HEK293 (cell line): Measurements from ENCODE around the gene FBXO42.

ENCODE experiments used
- CTCF ChIA-PET: fragments of 350-600 bp; formaldehyde crosslinking; extraction: SDS; loops from one replicate; lab custom pipeline; 2021; ENCODE audit warnings: antibody characterized with exemption; lab: Yijun Ruan, JAX
- POLR2A ChIA-PET: fragments of 300-600 bp; formaldehyde crosslinking; extraction: SDS; loops from one replicate; lab custom pipeline; 2020; ENCODE audit warnings: antibody characterized with exemption, inconsistent platforms; lab: Yijun Ruan, JAX
- H3K27ac ChIP-seq: fragments of 200-500 bp; sonication (Bioruptor generic); 2 replicates; pipeline ENCODE4 v1.5.1; 2014; ENCODE audit warnings: low read depth, low read length, control low read depth, inconsistent platforms; ENCODE audit errors: extremely low read depth
- H3K36me3 ChIP-seq, 2 experiments: fragments of 200-500 bp in 1 of 2; sonication (Bioruptor generic) in 1 of 2; 1 replicate in 1 of 2; 2 replicates in 1 of 2; pipeline ENCODE4 v1.5.1; 2014 to 2017; ENCODE audit warnings: inconsistent platforms in 2 of 2, low read length in 2 of 2; ENCODE audit not compliant: control insufficient read depth in 2 of 2, insufficient read depth in 1 of 2
- H3K4me1 ChIP-seq: fragments of 200-500 bp; sonication (Bioruptor generic); 2 replicates; pipeline ENCODE4 v1.5.1; 2014; ENCODE audit warnings: mild to moderate bottlenecking, low read length, inconsistent platforms; ENCODE audit not compliant: control insufficient read depth, insufficient read depth
- H3K4me3 ChIP-seq: 2 replicates; pipeline ENCODE4 v1.5.1; 2011; ENCODE audit warnings: low read depth, mild to moderate bottlenecking, control low read depth, low read length, moderate library complexity
- H3K9me3 ChIP-seq: fragments of 200-500 bp; sonication (Bioruptor generic); 2 replicates; pipeline ENCODE4 v1.5.1; 2014; ENCODE audit warnings: low read depth, low read length, inconsistent platforms; ENCODE audit not compliant: control insufficient read depth, insufficient read depth
- ATF2 ChIP-seq: fragments of 450-650 bp; formaldehyde crosslinking; IDR thresholded peaks from 2 replicates; pipeline ENCODE4 v1.5.1; 2016; ENCODE audit warnings: missing biosample characterization, missing genetic modification characterization, low read depth
- IKZF3 ChIP-seq: fragments of 450-650 bp; IDR thresholded peaks from 2 replicates; pipeline ENCODE4 v1.5.0; 2018; ENCODE audit warnings: missing biosample characterization, mild to moderate bottlenecking, missing genetic modification characterization, moderate library complexity
- KLF10 ChIP-seq: fragments of 450-650 bp; IDR thresholded peaks from 2 replicates; pipeline ENCODE4 v1.5.1; 2018; ENCODE audit warnings: missing biosample characterization, mild to moderate bottlenecking, missing genetic modification characterization
- KLF8 ChIP-seq: fragments of 450-650 bp; formaldehyde crosslinking; IDR thresholded peaks from 2 replicates; pipeline ENCODE4 v1.5.1; 2016; ENCODE audit warnings: missing biosample characterization, missing genetic modification characterization
- OSR2 ChIP-seq: fragments of 450-650 bp; formaldehyde crosslinking; IDR thresholded peaks from 2 replicates; pipeline ENCODE4 v1.5.1; 2016; ENCODE audit warnings: missing biosample characterization, missing genetic modification characterization
- PRDM6 ChIP-seq: fragments of 450-650 bp; formaldehyde crosslinking; IDR thresholded peaks from 2 replicates; pipeline ENCODE4 v1.5.1; 2017; ENCODE audit warnings: missing biosample characterization, missing genetic modification characterization
- REPIN1 ChIP-seq: fragments of 450-650 bp; formaldehyde crosslinking; IDR thresholded peaks from 2 replicates; pipeline ENCODE4 v1.5.1; 2017; ENCODE audit warnings: missing biosample characterization, missing genetic modification characterization, low read depth
- SP7 ChIP-seq: fragments of 450-650 bp; formaldehyde crosslinking; IDR thresholded peaks from 2 replicates; pipeline ENCODE4 v1.5.1; 2016; ENCODE audit warnings: missing biosample characterization, missing genetic modification characterization
- ZBTB21 ChIP-seq: fragments of 450-650 bp; formaldehyde crosslinking; IDR thresholded peaks from 2 replicates; pipeline ENCODE4 v1.5.1; 2017; ENCODE audit warnings: missing biosample characterization, missing genetic modification characterization
- ZBTB6 ChIP-seq: fragments of 450-650 bp; formaldehyde crosslinking; IDR thresholded peaks from 2 replicates; pipeline ENCODE4 v1.5.1; 2017; ENCODE audit warnings: missing biosample characterization, missing genetic modification characterization
- ZEB2 ChIP-seq: fragments of 450-650 bp; formaldehyde crosslinking; IDR thresholded peaks from 2 replicates; pipeline ENCODE4 v1.5.1; 2016; ENCODE audit warnings: missing biosample characterization, missing genetic modification characterization
- ZNF10 ChIP-seq: fragments of 450-650 bp; formaldehyde crosslinking; IDR thresholded peaks from 2 replicates; pipeline ENCODE4 v1.5.1; 2017; ENCODE audit warnings: missing biosample characterization, missing genetic modification characterization
- ZNF174 ChIP-seq: fragments of 450-650 bp; formaldehyde crosslinking; IDR thresholded peaks from 2 replicates; pipeline ENCODE4 v1.5.0; 2017; ENCODE audit warnings: missing biosample characterization, mild to moderate bottlenecking, missing genetic modification characterization
- ZNF311 ChIP-seq: fragments of 450-650 bp; formaldehyde crosslinking; IDR thresholded peaks from 2 replicates; pipeline ENCODE4 v1.5.1; 2017; ENCODE audit warnings: missing biosample characterization, missing genetic modification characterization, borderline replicate concordance
- ZNF324 ChIP-seq: fragments of 450-650 bp; formaldehyde crosslinking; IDR thresholded peaks from 2 replicates; pipeline ENCODE4 v1.5.1; 2016; ENCODE audit warnings: missing biosample characterization, missing genetic modification characterization
- ZNF335 ChIP-seq: fragments of 450-650 bp; formaldehyde crosslinking; conservative IDR thresholded peaks from 2 replicates; pipeline ENCODE4 v1.5.1; 2016; ENCODE audit warnings: missing biosample characterization, missing genetic modification characterization
- ZNF366 ChIP-seq: fragments of 450-650 bp; formaldehyde crosslinking; conservative IDR thresholded peaks from 2 replicates; pipeline ENCODE4 v1.5.1; 2016; ENCODE audit warnings: missing biosample characterization, missing genetic modification characterization
- ZNF37A ChIP-seq: fragments of 450-650 bp; IDR thresholded peaks from 2 replicates; pipeline ENCODE4 v1.5.1; 2018; ENCODE audit warnings: missing biosample characterization, missing genetic modification characterization
- ZNF391 ChIP-seq: fragments of 450-650 bp; formaldehyde crosslinking; IDR thresholded peaks from 2 replicates; pipeline ENCODE4 v1.5.1; 2016; ENCODE audit warnings: low read depth, missing biosample characterization, missing genetic modification characterization, borderline replicate concordance
- ZNF423 ChIP-seq: fragments of 450-650 bp; formaldehyde crosslinking; IDR thresholded peaks from 2 replicates; pipeline ENCODE4 v1.5.1; 2016; ENCODE audit warnings: missing biosample characterization, missing genetic modification characterization
- ZNF623 ChIP-seq: fragments of 450-650 bp; formaldehyde crosslinking; IDR thresholded peaks from 2 replicates; pipeline ENCODE4 v1.5.1; 2016; ENCODE audit warnings: missing biosample characterization, missing genetic modification characterization
- ZNF629 ChIP-seq: fragments of 450-650 bp; formaldehyde crosslinking; IDR thresholded peaks from 2 replicates; pipeline ENCODE4 v1.5.1; 2017; ENCODE audit warnings: missing biosample characterization, missing genetic modification characterization
- ZNF660 ChIP-seq: fragments of 450-650 bp; IDR thresholded peaks from 2 replicates; pipeline ENCODE4 v1.5.1; 2018; ENCODE audit warnings: missing biosample characterization, mild to moderate bottlenecking, missing genetic modification characterization
- ZNF677 ChIP-seq: fragments of 450-650 bp; IDR thresholded peaks from 2 replicates; pipeline ENCODE4 v1.5.0; 2018; ENCODE audit warnings: missing biosample characterization, mild to moderate bottlenecking, missing genetic modification characterization, moderate library complexity
- TF ChIP-seq, protein P1 (sequence below): fragments of 450-650 bp; formaldehyde crosslinking; IDR thresholded peaks from 2 replicates; pipeline ENCODE4 v1.5.1; 2016; ENCODE audit warnings: missing biosample characterization, missing genetic modification characterization
- TF ChIP-seq, protein P2 (sequence below): fragments of 450-650 bp; formaldehyde crosslinking; IDR thresholded peaks from 2 replicates; pipeline ENCODE4 v1.5.1; 2016; ENCODE audit warnings: missing biosample characterization, missing genetic modification characterization
- TF ChIP-seq, protein P3 (sequence below): fragments of 450-650 bp; formaldehyde crosslinking; IDR thresholded peaks from 2 replicates; pipeline ENCODE4 v1.5.1; 2016; ENCODE audit warnings: missing biosample characterization, missing genetic modification characterization

FBXO42 gene

GRCh38 chr1:16349847-16350406 lies 2.4 kb downstream of the FBXO42 start (continued):
- TF ChIP-seq ZNF324 (no peak), ZNF311 (tag by site-specific recombination) (no peak), ZNF10 (tag by site-specific recombination) (no peak), ZNF335 (0 out of 2 replicates have a peak, but pooled peaks have one; percentile 9), ZNF174 (tag by site-specific recombination) (no peak), ZBTB21 (tag by site-specific recombination) (0 out of 2 replicates have a peak, but pooled peaks have one; percentile 32)

DNA sequence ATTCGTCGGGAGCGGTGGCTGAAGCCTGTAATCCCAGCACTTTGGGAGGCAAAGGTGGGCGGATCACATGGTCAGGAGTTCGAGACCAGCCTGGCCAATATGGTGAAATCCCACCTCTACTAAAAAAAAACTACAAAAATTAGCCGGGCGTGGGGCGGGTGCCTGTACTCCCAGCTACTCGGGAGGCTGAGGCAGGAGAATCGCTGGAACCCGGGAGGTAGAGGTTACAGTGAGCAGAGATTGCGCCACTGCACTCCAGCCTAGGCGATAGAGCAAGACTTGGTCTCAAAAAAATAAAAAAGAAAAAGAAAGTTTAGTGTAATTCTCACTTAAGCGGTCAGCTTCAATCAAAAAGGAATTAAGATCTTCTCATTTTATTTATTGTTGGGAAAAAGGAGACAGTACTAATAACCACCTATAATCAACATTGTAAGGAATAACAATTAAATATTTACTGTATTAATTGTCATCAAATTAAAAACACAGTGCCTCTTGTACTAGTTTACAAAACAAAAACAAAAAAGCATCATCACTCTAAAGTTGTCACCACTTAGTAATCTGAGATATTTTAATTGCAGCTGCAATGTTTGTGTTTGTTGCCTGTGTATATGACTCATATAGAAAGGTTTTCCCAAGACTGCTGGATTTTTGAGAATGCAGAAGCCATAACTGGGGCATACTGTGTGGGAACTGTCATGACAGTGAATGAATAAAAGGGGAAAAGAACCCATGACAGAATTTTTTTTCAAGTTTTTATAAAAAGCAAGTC lies 3.7 kb downstream of the FBXO42 start:
- Histone ChIP-seq H3K36me3 (no peaks in the 10 kb centered on the region), H3K4me1 (peaks cover 16% of the 10 kb centered on the region), H3K9me3 (no peaks in the 10 kb centered on the region), H3K27ac (no peak overlapping the region; the same call in 1 of the 2 replicates), H3K4me3 (no peak overlapping the region)
- ChIA-PET POLR2A (no interaction called here), CTCF (interaction anchor here (0.6 to 2.2 kb wide), 3 partner anchors 14 to 270 kb away, joined by 3 to 7 read pairs (median 5); no protein-coding TSS in a partner anchor)
- TF ChIP-seq, protein P1, sequence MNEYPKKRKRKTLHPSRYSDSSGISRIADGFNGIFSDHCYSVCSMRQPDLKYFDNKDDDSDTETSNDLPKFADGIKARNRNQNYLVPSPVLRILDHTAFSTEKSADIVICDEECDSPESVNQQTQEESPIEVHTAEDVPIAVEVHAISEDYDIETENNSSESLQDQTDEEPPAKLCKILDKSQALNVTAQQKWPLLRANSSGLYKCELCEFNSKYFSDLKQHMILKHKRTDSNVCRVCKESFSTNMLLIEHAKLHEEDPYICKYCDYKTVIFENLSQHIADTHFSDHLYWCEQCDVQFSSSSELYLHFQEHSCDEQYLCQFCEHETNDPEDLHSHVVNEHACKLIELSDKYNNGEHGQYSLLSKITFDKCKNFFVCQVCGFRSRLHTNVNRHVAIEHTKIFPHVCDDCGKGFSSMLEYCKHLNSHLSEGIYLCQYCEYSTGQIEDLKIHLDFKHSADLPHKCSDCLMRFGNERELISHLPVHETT (tag by site-specific recombination): peak; percentile 77; the same call in 1 of the 2 replicates
- TF ChIP-seq, protein P2, sequence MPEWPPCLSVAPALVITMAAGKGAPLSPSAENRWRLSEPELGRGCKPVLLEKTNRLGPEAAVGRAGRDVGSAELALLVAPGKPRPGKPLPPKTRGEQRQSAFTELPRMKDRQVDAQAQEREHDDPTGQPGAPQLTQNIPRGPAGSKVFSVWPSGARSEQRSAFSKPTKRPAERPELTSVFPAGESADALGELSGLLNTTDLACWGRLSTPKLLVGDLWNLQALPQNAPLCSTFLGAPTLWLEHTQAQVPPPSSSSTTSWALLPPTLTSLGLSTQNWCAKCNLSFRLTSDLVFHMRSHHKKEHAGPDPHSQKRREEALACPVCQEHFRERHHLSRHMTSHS (tag by site-specific recombination): no peak
- no peak for TF ChIP-seq REPIN1 (tag by site-specific recombination)
- no peak for TF ChIP-seq ZNF324
- no peak for TF ChIP-seq ZNF37A (tag by site-specific recombination)
- TF ChIP-seq ZNF677 (tag by site-specific recombination): no peak
- TF ChIP-seq ZNF423 (tag by site-specific recombination): no peak
- TF ChIP-seq SP7 (tag by site-specific recombination): peak; percentile 88
- peak; percentile 86 for TF ChIP-seq IKZF3 (tag by site-specific recombination)
- TF ChIP-seq KLF10 (tag by site-specific recombination): peak; percentile 45
- TF ChIP-seq OSR2 (tag by site-specific recombination): peak; percentile 38; the same call in 1 of the 2 replicates
- TF ChIP-seq ZNF391 (tag by site-specific recombination): peak; percentile 72; the same call in 1 of the 2 replicates
- TF ChIP-seq PRDM6 (tag by site-specific recombination): peak; percentile 76
- TF ChIP-seq ZNF660: peak; percentile 50
- peak; percentile 89 for TF ChIP-seq ZEB2 (tag by site-specific recombination)
- TF ChIP-seq ZNF629 (tag by site-specific recombination): peak; percentile 90
- peak; percentile 58; the same call in 1 of the 2 replicates for TF ChIP-seq ZNF366
- TF ChIP-seq ZNF623 (tag by site-specific recombination): 0 out of 2 replicates have a peak, but pooled peaks have one; percentile 17
- peak; percentile 36; the same call in 1 of the 2 replicates for TF ChIP-seq KLF8 (tag by site-specific recombination)
- TF ChIP-seq, protein P3, sequence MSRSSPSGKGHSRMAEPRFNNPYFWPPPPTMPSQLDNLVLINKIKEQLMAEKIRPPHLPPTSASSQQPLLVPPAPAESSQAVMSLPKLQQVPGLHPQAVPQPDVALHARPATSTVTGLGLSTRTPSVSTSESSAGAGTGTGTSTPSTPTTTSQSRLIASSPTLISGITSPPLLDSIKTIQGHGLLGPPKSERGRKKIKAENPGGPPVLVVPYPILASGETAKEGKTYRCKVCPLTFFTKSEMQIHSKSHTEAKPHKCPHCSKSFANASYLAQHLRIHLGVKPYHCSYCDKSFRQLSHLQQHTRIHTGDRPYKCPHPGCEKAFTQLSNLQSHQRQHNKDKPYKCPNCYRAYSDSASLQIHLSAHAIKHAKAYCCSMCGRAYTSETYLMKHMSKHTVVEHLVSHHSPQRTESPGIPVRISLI (tag by site-specific recombination): peak; percentile 72; the same call in 1 of the 2 replicates
- 0 out of 2 replicates have a peak, but pooled peaks have one; percentile 34 for TF ChIP-seq ATF2 (tag by site-specific recombination)
- TF ChIP-seq ZBTB6 (tag by site-specific recombination): peak; percentile 42; the same call in 1 of the 2 replicates
- no peak for TF ChIP-seq ZNF311 (tag by site-specific recombination)
